Measurements from ENCODE around the gene BRSK1.

- no peak for TF ChIP-seq CTCF (IDR thresholded peaks at IDR 0.05)
- TF ChIP-seq POLR2A (IDR thresholded peaks at IDR 0.05), result no peak
Measured at GRCh38 chr19:55283548-55284377, at the start of gene BRSK1.
